Fibroblast of villous mesenchyme (primary cell): ENCODE results near the gene UBA1. TPM values are rescaled to one million over a fixed set of nuclear protein-coding genes. Genes with fewer than 3 reads are reported as not detected.

Experiments
- DNase-seq: peaks from one replicate; pipeline ENCODE4 v3.0.0-alpha.2; 2010; ENCODE audit warnings: low read depth
- H3K4me3 ChIP-seq: 2 replicates; pipeline ENCODE4 v1.5.1; 2011; ENCODE audit warnings: low read depth, mild to moderate bottlenecking, low read length
- total RNA-seq: library from RNA; depleted of rRNA; stranded (reverse); fragments of >200 nt; gene quantifications from 2 replicates; pipeline ENCODE4 v1.2.3, GENCODE V29; 2012
- TF ChIP-seq, protein P1 (sequence below): IDR thresholded peaks from 2 replicates; pipeline ENCODE4 v1.5.1; 2012; ENCODE audit warnings: low read depth, mild to moderate bottlenecking, low read length; ENCODE audit not compliant: insufficient read depth

Gene UBA1
- total RNA-seq, 1 donor = 212 TPM

GRCh38 chrX:47146936-47147859 is 46.4 kb upstream of the UBA1 start:
- TF ChIP-seq, protein P1, sequence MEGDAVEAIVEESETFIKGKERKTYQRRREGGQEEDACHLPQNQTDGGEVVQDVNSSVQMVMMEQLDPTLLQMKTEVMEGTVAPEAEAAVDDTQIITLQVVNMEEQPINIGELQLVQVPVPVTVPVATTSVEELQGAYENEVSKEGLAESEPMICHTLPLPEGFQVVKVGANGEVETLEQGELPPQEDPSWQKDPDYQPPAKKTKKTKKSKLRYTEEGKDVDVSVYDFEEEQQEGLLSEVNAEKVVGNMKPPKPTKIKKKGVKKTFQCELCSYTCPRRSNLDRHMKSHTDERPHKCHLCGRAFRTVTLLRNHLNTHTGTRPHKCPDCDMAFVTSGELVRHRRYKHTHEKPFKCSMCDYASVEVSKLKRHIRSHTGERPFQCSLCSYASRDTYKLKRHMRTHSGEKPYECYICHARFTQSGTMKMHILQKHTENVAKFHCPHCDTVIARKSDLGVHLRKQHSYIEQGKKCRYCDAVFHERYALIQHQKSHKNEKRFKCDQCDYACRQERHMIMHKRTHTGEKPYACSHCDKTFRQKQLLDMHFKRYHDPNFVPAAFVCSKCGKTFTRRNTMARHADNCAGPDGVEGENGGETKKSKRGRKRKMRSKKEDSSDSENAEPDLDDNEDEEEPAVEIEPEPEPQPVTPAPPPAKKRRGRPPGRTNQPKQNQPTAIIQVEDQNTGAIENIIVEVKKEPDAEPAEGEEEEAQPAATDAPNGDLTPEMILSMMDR = no peak
- DNase-seq = no peak
- H3K4me3 ChIP-seq = peak overlapping the region; percentile 81

GRCh38 chrX:47148946-47149345 is 44.7 kb upstream of the UBA1 start:
- no peak overlapping the region for H3K4me3 ChIP-seq
- TF ChIP-seq, protein P1 = no peak
- peak; percentile 7 for DNase-seq

DNA sequence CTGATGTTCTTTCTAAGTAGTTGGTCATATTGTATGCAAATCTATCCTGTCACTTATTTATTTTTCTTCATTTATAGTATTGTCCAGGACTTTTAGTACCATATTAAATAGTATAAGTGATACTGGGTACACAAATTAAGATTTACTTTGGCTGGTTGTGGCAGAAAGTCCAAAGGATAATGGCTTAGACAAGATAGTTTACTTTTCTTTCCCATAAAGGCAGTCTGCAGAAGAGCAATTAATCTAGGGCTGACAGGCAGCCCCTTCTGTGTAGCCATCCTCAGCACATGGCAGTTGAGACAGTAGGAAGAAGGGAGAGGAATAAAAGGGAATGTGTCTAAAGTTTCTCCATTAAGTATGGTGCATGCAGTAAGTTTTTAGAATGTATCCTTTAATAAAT is 42.2 kb upstream of the UBA1 start:
- no peak for DNase-seq
- TF ChIP-seq, protein P1 = no peak
- no peak overlapping the region for H3K4me3 ChIP-seq

GRCh38 chrX:47156611-47157520 is 36.8 kb upstream of the UBA1 start:
- TF ChIP-seq, protein P1 = no peak
- no peak for DNase-seq
- H3K4me3 ChIP-seq = no peak overlapping the region

DNA sequence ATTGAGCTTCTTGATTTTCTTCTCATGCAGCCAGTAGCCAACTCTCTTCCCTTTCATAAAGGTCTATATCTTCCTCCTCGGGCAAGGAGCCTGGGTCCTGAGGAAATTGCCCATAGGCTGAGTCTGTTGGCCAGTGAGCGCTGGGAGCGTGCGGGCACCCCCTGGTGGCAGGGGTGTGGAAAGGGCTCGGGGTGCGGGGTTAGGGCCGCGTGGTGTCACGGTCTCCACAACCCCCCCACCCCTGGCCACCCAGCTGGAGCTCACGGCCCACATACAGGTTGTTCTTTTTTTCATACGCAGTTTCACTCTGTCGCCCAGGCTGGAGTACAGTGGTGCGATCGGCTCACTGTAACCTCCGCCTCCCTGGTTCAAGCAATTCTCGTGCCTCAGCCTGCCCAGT is 35.5 kb upstream of the UBA1 start:
- no peak overlapping the region for H3K4me3 ChIP-seq
- TF ChIP-seq, protein P1 = no peak
- DNase-seq = no peak

- no peak overlapping the region for H3K4me3 ChIP-seq
- TF ChIP-seq, protein P1 = no peak
- DNase-seq = no peak
Measured at GRCh38 chrX:47158781-47159180, 34.8 kb upstream of the UBA1 start.
